DOHH2 (cell line): Measurements from ENCODE around the gene ATAD3C.

Experiments
- EZH2phosphoT487 ChIP-seq: fragments of 200-600 bp; sonication (generic); IDR thresholded peaks from 2 replicates; pipeline ENCODE4 v1.6.1; 2017; ENCODE audit warnings: borderline replicate concordance, mild to moderate bottlenecking, antibody characterized with exemption, low read length, moderate library complexity, mixed read lengths
- TF ChIP-seq, protein P1 (sequence below): fragments of 200-600 bp; sonication (generic); IDR thresholded peaks from one replicate; pipeline ENCODE4 v1.5.1; 2014; ENCODE audit warnings: antibody characterized with exemption, mild to moderate bottlenecking, low read depth, low read length; ENCODE audit not compliant: poor library complexity, severe bottlenecking

DNA sequence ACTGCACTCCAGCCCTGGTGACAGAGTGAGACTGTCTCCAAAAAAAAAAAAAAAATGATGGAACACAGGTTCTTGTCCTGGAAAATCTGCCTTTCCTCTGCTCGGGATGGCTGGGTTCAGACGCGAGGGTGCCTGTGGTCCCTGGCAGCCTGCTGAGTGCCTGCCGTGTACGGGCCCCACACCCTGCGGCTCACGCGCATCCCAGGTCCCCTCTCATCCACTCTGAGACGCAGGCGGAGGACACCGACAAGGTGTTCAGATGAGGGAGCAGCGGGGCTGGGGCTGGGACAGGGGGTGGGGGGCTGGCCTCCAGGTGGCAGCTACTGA, 24.1 kb upstream of the ATAD3C start:
- TF ChIP-seq, protein P1, sequence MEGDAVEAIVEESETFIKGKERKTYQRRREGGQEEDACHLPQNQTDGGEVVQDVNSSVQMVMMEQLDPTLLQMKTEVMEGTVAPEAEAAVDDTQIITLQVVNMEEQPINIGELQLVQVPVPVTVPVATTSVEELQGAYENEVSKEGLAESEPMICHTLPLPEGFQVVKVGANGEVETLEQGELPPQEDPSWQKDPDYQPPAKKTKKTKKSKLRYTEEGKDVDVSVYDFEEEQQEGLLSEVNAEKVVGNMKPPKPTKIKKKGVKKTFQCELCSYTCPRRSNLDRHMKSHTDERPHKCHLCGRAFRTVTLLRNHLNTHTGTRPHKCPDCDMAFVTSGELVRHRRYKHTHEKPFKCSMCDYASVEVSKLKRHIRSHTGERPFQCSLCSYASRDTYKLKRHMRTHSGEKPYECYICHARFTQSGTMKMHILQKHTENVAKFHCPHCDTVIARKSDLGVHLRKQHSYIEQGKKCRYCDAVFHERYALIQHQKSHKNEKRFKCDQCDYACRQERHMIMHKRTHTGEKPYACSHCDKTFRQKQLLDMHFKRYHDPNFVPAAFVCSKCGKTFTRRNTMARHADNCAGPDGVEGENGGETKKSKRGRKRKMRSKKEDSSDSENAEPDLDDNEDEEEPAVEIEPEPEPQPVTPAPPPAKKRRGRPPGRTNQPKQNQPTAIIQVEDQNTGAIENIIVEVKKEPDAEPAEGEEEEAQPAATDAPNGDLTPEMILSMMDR = no peak
- no peak for TF ChIP-seq EZH2phosphoT487
